H9 (cell line): ENCODE data around the gene SSUH2. TPM values are rescaled to one million over a fixed set of nuclear protein-coding genes. Genes with fewer than 3 reads are reported as not detected.

Experiments used
- DNase-seq: peaks from one replicate; pipeline ENCODE4 v3.0.0-alpha.2; 2017
- H2AFZ ChIP-seq: one replicate; pipeline ENCODE4 v1.6.1; 2013; ENCODE audit warnings: mild to moderate bottlenecking, low read length, control low read depth, moderate library complexity
- H2AK5ac ChIP-seq: 2 replicates; pipeline ENCODE4 v1.6.1; 2013; ENCODE audit warnings: low read length, control low read depth, mixed read lengths; ENCODE audit not compliant: insufficient read length
- H2BK120ac ChIP-seq: one replicate; pipeline ENCODE4 v1.6.1; 2013; ENCODE audit warnings: low read depth, mild to moderate bottlenecking, low read length, control low read depth, inconsistent platforms; ENCODE audit not compliant: poor library complexity, severe bottlenecking
- H2BK12ac ChIP-seq: 2 replicates; pipeline ENCODE4 v1.6.1; 2013; ENCODE audit warnings: low read length, control low read depth, mixed read lengths, low read depth; ENCODE audit not compliant: insufficient read length
- H2BK15ac ChIP-seq: 2 replicates; pipeline ENCODE4 v1.6.1; 2013; ENCODE audit warnings: low read depth, low read length, control low read depth
- H2BK20ac ChIP-seq: one replicate; pipeline ENCODE4 v1.6.1; 2013; ENCODE audit warnings: low read depth, mild to moderate bottlenecking, low read length, control low read depth, inconsistent platforms; ENCODE audit not compliant: poor library complexity, severe bottlenecking
- H2BK5ac ChIP-seq: 2 replicates; pipeline ENCODE4 v1.6.1; 2013; ENCODE audit warnings: low read length, control low read depth, mixed read lengths; ENCODE audit not compliant: insufficient read length
- H3K14ac ChIP-seq: 2 replicates; pipeline ENCODE4 v1.6.1; 2013; ENCODE audit warnings: low read length, control low read depth; ENCODE audit not compliant: insufficient read depth
- H3K18ac ChIP-seq: 2 replicates; pipeline ENCODE4 v1.6.1; 2013; ENCODE audit warnings: low read depth, mild to moderate bottlenecking, mixed read lengths, low read length, control low read depth; ENCODE audit not compliant: insufficient read length
- H3K23ac ChIP-seq: 2 replicates; pipeline ENCODE4 v1.6.1; 2013; ENCODE audit warnings: low read length, control low read depth, mixed read lengths, low read depth; ENCODE audit not compliant: insufficient read length
- H3K23me2 ChIP-seq: 2 replicates; pipeline ENCODE4 v1.6.1; 2013; ENCODE audit warnings: low read depth, mild to moderate bottlenecking, mixed read lengths, low read length, control low read depth; ENCODE audit not compliant: insufficient read length, poor library complexity, severe bottlenecking
- H3K27ac ChIP-seq: 2 replicates; pipeline ENCODE4 v1.5.1; 2013; ENCODE audit warnings: low read length, control low read depth, mixed read lengths, low read depth; ENCODE audit not compliant: insufficient read length
- H3K27me3 ChIP-seq: 2 replicates; pipeline ENCODE4 v1.6.1; 2013; ENCODE audit warnings: low read length, control low read depth, inconsistent platforms; ENCODE audit not compliant: insufficient read depth
- H3K4ac ChIP-seq: 2 replicates; pipeline ENCODE4 v1.6.1; 2013; ENCODE audit warnings: low read depth, mild to moderate bottlenecking, control low read depth, inconsistent platforms, low read length, moderate library complexity
- H3K4me1 ChIP-seq: 2 replicates; pipeline ENCODE4 v1.6.1; 2013; ENCODE audit warnings: low read length, control low read depth, inconsistent platforms; ENCODE audit not compliant: insufficient read depth
- H3K4me2 ChIP-seq: 2 replicates; pipeline ENCODE4 v1.6.1; 2013; ENCODE audit warnings: low read length, control low read depth, mixed read lengths; ENCODE audit not compliant: insufficient read length, insufficient read depth
- H3K56ac ChIP-seq: 2 replicates; pipeline ENCODE4 v1.6.1; 2013; ENCODE audit warnings: low read depth, mild to moderate bottlenecking, mixed read lengths, low read length, control low read depth; ENCODE audit not compliant: insufficient read length
- H3K79me1 ChIP-seq: 2 replicates; pipeline ENCODE4 v1.6.1; 2013; ENCODE audit warnings: low read depth, mild to moderate bottlenecking, moderate library complexity, low read length, control low read depth, inconsistent platforms; ENCODE audit not compliant: insufficient read depth, poor library complexity, severe bottlenecking
- H3K79me2 ChIP-seq: 2 replicates; pipeline ENCODE4 v1.6.1; 2013; ENCODE audit warnings: low read length, control low read depth, inconsistent platforms; ENCODE audit not compliant: insufficient read depth
- H3K9ac ChIP-seq: 2 replicates; pipeline ENCODE4 v1.6.1; 2013; ENCODE audit warnings: low read length, control low read depth, mixed read lengths; ENCODE audit not compliant: insufficient read length; ENCODE audit errors: extremely low read depth
- H3K9me3 ChIP-seq: one replicate; pipeline ENCODE4 v1.6.1; 2013; ENCODE audit warnings: low read depth, low read length, inconsistent platforms; ENCODE audit not compliant: control insufficient read depth
- H3T11ph ChIP-seq: one replicate; pipeline ENCODE4 v1.6.1; 2013; ENCODE audit warnings: mild to moderate bottlenecking, low read length, control low read depth, inconsistent platforms
- H4K20me1 ChIP-seq: one replicate; pipeline ENCODE4 v1.6.1; 2013; ENCODE audit not compliant: control insufficient read depth, insufficient read length, insufficient read depth
- H4K5ac ChIP-seq: 2 replicates; pipeline ENCODE4 v1.6.1; 2013; ENCODE audit warnings: low read depth, mild to moderate bottlenecking, mixed read lengths, low read length, control low read depth; ENCODE audit not compliant: insufficient read length
- H4K8ac ChIP-seq: replicated peaks from 2 replicates; pipeline ENCODE4 v1.6.1; 2013; ENCODE audit warnings: low read length, control low read depth, mixed read lengths, low read depth; ENCODE audit not compliant: insufficient read length
- H4K91ac ChIP-seq: 2 replicates; pipeline ENCODE4 v1.6.1; 2013; ENCODE audit warnings: low read depth, mild to moderate bottlenecking, moderate library complexity, mixed read lengths, low read length, control low read depth; ENCODE audit not compliant: insufficient read length
- H3K27ac Mint-ChIP-seq, 3 experiments: 2 replicates in 2 of 3; 3 replicates in 1 of 3; pipeline ENCODE4 v1.8.0; 2020 to 2021; ENCODE audit warnings: mixed read lengths in 3 of 3, mild to moderate bottlenecking in 1 of 3, moderate library complexity in 1 of 3
- H3K27me3 Mint-ChIP-seq: 2 replicates; pipeline ENCODE4 v1.8.0; 2021; ENCODE audit warnings: low read depth, mild to moderate bottlenecking, moderate library complexity, mixed read lengths
- H3K36me3 Mint-ChIP-seq, 3 experiments: 2 replicates in 2 of 3; 3 replicates in 1 of 3; pipeline ENCODE4 v1.8.0; 2020 to 2021; ENCODE audit warnings: low read depth in 3 of 3, mixed read lengths in 3 of 3; ENCODE audit not compliant: insufficient read depth in 1 of 3
- H3K4me1 Mint-ChIP-seq, 2 experiments: 2 replicates each; pipeline ENCODE4 v1.8.0; 2020; ENCODE audit warnings: mixed read lengths in 2 of 2
- H3K4me3 Mint-ChIP-seq, 2 experiments: 2 replicates in 1 of 2; 3 replicates in 1 of 2; pipeline ENCODE4 v1.8.0; 2020 to 2021; ENCODE audit warnings: mild to moderate bottlenecking in 2 of 2, mixed read lengths in 2 of 2, moderate library complexity in 1 of 2
- H3K9me3 Mint-ChIP-seq, 2 experiments: 2 replicates in 1 of 2; 3 replicates in 1 of 2; pipeline ENCODE4 v1.8.0; 2020; ENCODE audit warnings: mild to moderate bottlenecking in 2 of 2, mixed read lengths in 2 of 2, moderate library complexity in 1 of 2
- CTCF ChIP-seq: fragments of 200-600 bp; sonication (generic); conservative IDR thresholded peaks from 3 replicates; pipeline ENCODE4 v1.8.0; 2021; ENCODE audit warnings: antibody characterized with exemption, mild to moderate bottlenecking
- WGBS: extraction: QIAGEN DNeasy Blood & Tissue Kit; methylation state at CpG from one replicate; pipeline ENCODE4 v1.1.7; 2013; ENCODE audit warnings: missing lambda C conversion rate, low lambda C conversion rate, mixed read lengths; ENCODE audit not compliant: insufficient read length; ENCODE audit errors: extremely low coverage; 5-methylcytosine and 5-hydroxymethylcytosine counted together
- total RNA-seq: library from RNA; stranded (reverse); gene quantifications from 2 replicates; pipeline ENCODE4 v1.2.1, GENCODE V29; 2021

The SSUH2 gene
- total RNA-seq, 1 experiment from 2014 or later = 0.61 TPM

DNA sequence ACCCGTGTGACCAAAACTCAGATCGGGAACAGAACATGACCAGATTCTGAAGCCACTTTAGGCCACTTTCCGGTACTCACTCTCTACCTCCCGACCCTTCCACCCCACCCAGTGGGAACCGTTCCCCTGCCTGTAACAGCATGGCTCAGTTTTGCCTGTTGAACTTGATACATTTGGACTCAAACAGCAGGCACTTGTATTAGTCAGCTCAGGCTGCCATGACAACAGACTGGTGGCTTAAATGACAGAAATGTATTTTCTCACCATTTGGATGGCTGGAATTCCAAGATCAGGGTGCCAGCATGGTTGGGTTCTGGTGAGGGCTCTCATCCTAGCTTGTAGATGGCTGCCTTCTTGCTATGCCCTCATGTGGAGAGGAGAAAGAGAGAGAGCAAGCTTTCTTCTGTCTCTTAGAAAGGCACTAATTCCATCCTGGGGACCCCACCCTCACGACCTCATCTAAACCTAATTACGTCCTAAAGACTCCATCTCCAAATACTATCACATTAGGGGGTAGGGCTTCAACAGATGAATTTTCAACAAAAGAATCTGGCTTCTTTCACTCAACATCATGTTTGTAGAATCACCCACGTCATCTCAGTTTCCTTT, 9.3 kb upstream of the SSUH2 start:
- Histone ChIP-seq H3K79me2 (no peaks in the 10 kb centered on the region), H3K56ac (no peak overlapping the region), H3T11ph (no peak overlapping the region), H3K23me2 (no peaks in the 10 kb centered on the region), H3K4ac (no peak overlapping the region), H3K18ac (no peak overlapping the region), H3K9me3 (no peaks in the 10 kb centered on the region), H2BK5ac (no peak overlapping the region), H3K4me2 (no peak overlapping the region), H4K5ac (no peak overlapping the region), H2BK120ac (no peak overlapping the region), H3K79me1 (no peaks in the 10 kb centered on the region), H3K14ac (no peak overlapping the region), H2BK12ac (no peak overlapping the region), H3K27ac (no peak overlapping the region), H2AK5ac (no peak overlapping the region), H3K27me3 (no peaks in the 10 kb centered on the region), H4K91ac (no peak overlapping the region), H2BK20ac (no peak overlapping the region), H3K4me1 (no peaks in the 10 kb centered on the region), H3K9ac (no peak overlapping the region), H3K23ac (no peak overlapping the region), H2AFZ (no peak overlapping the region), H4K20me1 (no peaks in the 10 kb centered on the region), H2BK15ac (no peak overlapping the region), H4K8ac (no peak overlapping the region)
- no peak for DNase-seq
- Mint-ChIP-seq H3K27ac (no peak overlapping the region), H3K27me3 (peaks cover 36% of the 10 kb centered on the region), H3K4me3 (no peak overlapping the region), H3K36me3 (0 out of 7 replicates have a peak, but pooled peaks cover 0 to 5% (median 0%) of the 10 kb centered on the region in 3 experiments), H3K9me3 (peaks cover 7 to 9% of the 10 kb centered on the region in 2 experiments; a peak in 4 of 5 replicates), H3K4me1 (no peaks in the 10 kb centered on the region)
- WGBS = no CpG with 5 or more reads among the region's 8 CpGs
- TF ChIP-seq CTCF = no peak
